Measurements from ENCODE around the gene ELOVL3. TPM values are rescaled to one million over a fixed set of nuclear protein-coding genes. Genes with fewer than 3 reads are reported as not detected.

Gene ELOVL3
- total and polyA plus RNA-seq, 9 of the 15 experiments (the other 6 are each of a cell fraction or from before 2014, with no cell fraction given) = 0.32 to 3.3 (median 0.87) TPM

- TF ChIP-seq ARID4B (CRISPR knock-in tag; IDR thresholded peaks at IDR 0.05) = no peak
- no peak for TF ChIP-seq ZNF282 (CRISPR knock-in tag; IDR thresholded peaks at IDR 0.05)
- no peak for TF ChIP-seq ERF (CRISPR knock-in tag; IDR thresholded peaks at IDR 0.05)
- TF ChIP-seq ARID3A (IDR thresholded peaks at IDR 0.05; ENCODE audit: borderline replicate concordance, low read depth, low read length) = no peak
- TF ChIP-seq TCF15 (CRISPR knock-in tag; IDR thresholded peaks at IDR 0.05) = no peak
- peak; percentile 93; the same call in 1 of the 2 replicates for TF ChIP-seq ATF6 (CRISPR knock-in tag; IDR thresholded peaks at IDR 0.05)
- no peak for TF ChIP-seq MECOM (CRISPR knock-in tag; IDR thresholded peaks at IDR 0.05)
- no peak for TF ChIP-seq GABPB2 (CRISPR knock-in tag; conservative IDR thresholded peaks at IDR 0.05)
- no peak for TF ChIP-seq NR2F6 (CRISPR knock-in tag; IDR thresholded peaks at IDR 0.05)
- TF ChIP-seq L3MBTL2 (IDR thresholded peaks at IDR 0.05) = peak; percentile 100
- no peak for TF ChIP-seq SRSF7 (optimal IDR thresholded peaks at IDR 0.05; ENCODE audit: low read depth, low read length)
- TF ChIP-seq ZSCAN32 (CRISPR knock-in tag; IDR thresholded peaks at IDR 0.05) = no peak
- TF ChIP-seq CBX3 (IDR thresholded peaks at IDR 0.05; ENCODE audit: borderline replicate concordance in 1 of 2, low read length in 2 of 2) = peak in 1 of 2 experiments; percentile 62; a peak in 1 of 3 replicates
- TF ChIP-seq MAX (CRISPR knock-in tag; IDR thresholded peaks at IDR 0.05) = peak; percentile 97
- TF ChIP-seq ZNF12 (CRISPR knock-in tag; IDR thresholded peaks at IDR 0.05) = no peak
These were observed at the start of gene ELOVL3 (continued) for GRCh38 chr10:102225646-102226541.

Data from K562 (cell line).